Endothelial cell of umbilical vein (primary cell): ENCODE measurements around the gene LIPH. TPM values are rescaled to one million over a fixed set of nuclear protein-coding genes. Genes with fewer than 3 reads are reported as not detected.

ENCODE experiments used
- BruUV-seq: library from RNA; stranded (reverse); fragments of 400-500 nt; replicated peaks from 2 replicates; lab custom pipeline; 2021; lab: Mats Ljungman, UMichigan
- CTCF ChIA-PET: fragments of 300-600, 350-600 bp; sonication (Branson Sonifier 250); formaldehyde crosslinking; loops from one replicate; lab custom pipeline; 2021; ENCODE audit warnings: antibody characterized with exemption, inconsistent platforms; lab: Charles Lee
- POLR2A ChIA-PET: fragments of 300-600, 350-600 bp; sonication (Branson Sonifier 250); formaldehyde crosslinking; loops from one replicate; lab custom pipeline; 2021; ENCODE audit warnings: antibody characterized with exemption, inconsistent platforms; lab: Charles Lee
- DNase-seq: peaks from one replicate; pipeline ENCODE4 v3.0.0-alpha.2; 2011; ENCODE audit warnings: low read depth, low spot score
- FAIRE-seq: peaks from 2 replicates; lab custom pipeline; 2011; peaks lifted over from hg19 to GRCh38; lab: Jason Lieb, UNC
- H2AFZ ChIP-seq: 2 replicates; pipeline ENCODE4 v1.6.0; 2012; ENCODE audit warnings: low read depth, low read length, control low read depth, inconsistent platforms
- H3K27ac ChIP-seq: 2 replicates; pipeline ENCODE4 v1.5.1; 2011; ENCODE audit warnings: low read depth, mild to moderate bottlenecking, control low read depth, low read length, moderate library complexity; ENCODE audit not compliant: insufficient read depth
- H3K27me3 ChIP-seq, 2 experiments: 2 replicates each; pipeline versions ENCODE4 v1.6.0 to v1.6.1; 2011; ENCODE audit warnings: low read length in 2 of 2, mixed read lengths in 1 of 2; ENCODE audit not compliant: control insufficient read depth in 2 of 2, insufficient read depth in 2 of 2
- H3K36me3 ChIP-seq, 2 experiments: 2 replicates in 1 of 2; 3 replicates in 1 of 2; pipeline ENCODE4 v1.5.1; 2011; ENCODE audit warnings: low read length in 2 of 2, mild to moderate bottlenecking in 1 of 2, moderate library complexity in 1 of 2; ENCODE audit not compliant: control insufficient read depth in 2 of 2, insufficient read depth in 2 of 2; ENCODE audit errors: extremely low read depth in 1 of 2
- H3K4me1 ChIP-seq: 3 replicates; pipeline ENCODE4 v1.5.1; 2011; ENCODE audit warnings: mild to moderate bottlenecking, low read length; ENCODE audit not compliant: control insufficient read depth, insufficient read depth; ENCODE audit errors: extremely low read depth
- H3K4me2 ChIP-seq: 2 replicates; pipeline ENCODE4 v1.6.1; 2011; ENCODE audit warnings: low read length, control low read depth, mixed read lengths; ENCODE audit not compliant: insufficient read depth
- H3K4me3 ChIP-seq, 3 experiments: fragments of 200-600 bp in 1 of 3; sonication (generic), shearing (Covaris generic) in 1 of 3; replicated peaks in 1 of 3; 2 replicates each; pipeline ENCODE4 v1.5.1; 2011 to 2016; ENCODE audit warnings: control low read depth in 3 of 3, low read length in 3 of 3, mild to moderate bottlenecking in 2 of 3, inconsistent platforms in 1 of 3, low read depth in 1 of 3, moderate library complexity in 1 of 3; ENCODE audit not compliant: insufficient read depth in 1 of 3
- H3K79me2 ChIP-seq: 2 replicates; pipeline ENCODE4 v1.6.0; 2012; ENCODE audit warnings: low read length, inconsistent platforms; ENCODE audit not compliant: control insufficient read depth, insufficient read depth
- H3K9ac ChIP-seq: replicated peaks from 2 replicates; pipeline ENCODE3; 2011; ENCODE audit warnings: low read length, control low read depth; ENCODE audit not compliant: insufficient read depth; ENCODE audit errors: extremely low read depth
- H3K9me1 ChIP-seq: replicated peaks from 3 replicates; pipeline ENCODE4 v1.6.0; 2011; ENCODE audit warnings: mild to moderate bottlenecking, low read length; ENCODE audit not compliant: control insufficient read depth, insufficient read depth; ENCODE audit errors: extremely low read depth
- H3K9me3 ChIP-seq: replicated peaks from 2 replicates; pipeline ENCODE4 v1.5.1; 2012; ENCODE audit warnings: low read length, inconsistent platforms; ENCODE audit not compliant: control insufficient read depth, insufficient read depth
- H4K20me1 ChIP-seq: replicated peaks from 2 replicates; pipeline ENCODE3; 2011; ENCODE audit warnings: mild to moderate bottlenecking, low read length; ENCODE audit not compliant: control insufficient read depth, insufficient read depth; ENCODE audit errors: extremely low read depth
- CTCF ChIP-seq, 2 donors: IDR thresholded peaks; 1 replicate in 1 of 2; 2 replicates in 1 of 2; pipeline ENCODE4 v1.5.1; 2011; ENCODE audit warnings: low read length in 2 of 2, mild to moderate bottlenecking in 2 of 2, moderate library complexity in 2 of 2, control low read depth in 1 of 2, inconsistent platforms in 1 of 2, low read depth in 1 of 2; ENCODE audit not compliant: insufficient read depth in 1 of 2; ENCODE audit errors: extremely low read depth in 1 of 2
- EZH2 ChIP-seq: IDR thresholded peaks from 2 replicates; pipeline ENCODE4 v1.6.1; 2012; ENCODE audit warnings: borderline replicate concordance, low read depth, mild to moderate bottlenecking, moderate library complexity, low read length, inconsistent platforms; ENCODE audit not compliant: severe bottlenecking
- FOS ChIP-seq: IDR thresholded peaks from 2 replicates; pipeline ENCODE4 v1.6.1; 2011; ENCODE audit warnings: mild to moderate bottlenecking, low read length, moderate library complexity, borderline replicate concordance; ENCODE audit not compliant: insufficient read depth
- GATA2 ChIP-seq: IDR thresholded peaks from 2 replicates; pipeline ENCODE4 v1.7.0; 2011; ENCODE audit warnings: low read depth, mild to moderate bottlenecking, moderate library complexity, mixed read lengths, low read length; ENCODE audit not compliant: insufficient read length, insufficient read depth
- JUN ChIP-seq: IDR thresholded peaks from 2 replicates; pipeline ENCODE4 v1.6.1; 2011; ENCODE audit warnings: borderline replicate concordance, low read depth; ENCODE audit not compliant: insufficient read length, insufficient read depth
- MAX ChIP-seq: IDR thresholded peaks from 2 replicates; pipeline ENCODE4 v1.6.1; 2011; ENCODE audit not compliant: insufficient read depth, insufficient read length
- MYC ChIP-seq: IDR thresholded peaks from one replicate; pipeline ENCODE4 v1.6.1; 2011; ENCODE audit warnings: mild to moderate bottlenecking, low read depth, low read length
- POLR2A ChIP-seq: IDR thresholded peaks from 2 replicates; pipeline ENCODE4 v1.6.1; 2012; ENCODE audit warnings: low read depth, mild to moderate bottlenecking, control low read depth, low read length
- POLR2AphosphoS5 ChIP-seq: IDR thresholded peaks from 2 replicates; pipeline ENCODE4 v1.6.1; 2012; ENCODE audit warnings: low read depth, mild to moderate bottlenecking, control low read depth, low read length, moderate library complexity; ENCODE audit not compliant: insufficient read depth
- dilution Hi-C: fragments of 300-500 bp; cut with MboI; formaldehyde crosslinking; loops from one replicate; pipeline ENCODE4 v1.15.0; 2019; ENCODE audit warnings: low sequenced_read_pairs; ENCODE audit not compliant: extremely low pct_ligation_motif_present
- intact Hi-C: fragments of 100-400 bp; cut with micrococcal nuclease; formaldehyde crosslinking; loops from one replicate; pipeline ENCODE4 v1.10.0; 2022
- polyA plus RNA-seq, 4 experiments: library from polyadenylated mRNA; depleted of rRNA in 3 of 4; stranded (reverse) in 3 of 4; unstranded in 1 of 4; fragments of >200 nt; gene quantifications; 2 replicates each; pipeline versions ENCODE4 v1.2.1 to v1.2.3, GENCODE V29; 2011 to 2012; ENCODE audit warnings: missing spikeins in 1 of 4
- total RNA-seq: library from RNA; stranded (reverse); gene quantifications from 2 replicates; pipeline ENCODE4 v1.2.3, GENCODE V29; 2021

Gene LIPH
- total and polyA plus RNA-seq, 2 donors (not counting 3 experiments of a cell fraction or from before 2014, with no cell fraction given): not detected

GRCh38 chr3:185484296-185484695 is 68.1 kb downstream of the LIPH start:
- no peaks in the 10 kb centered on the region for H3K79me2 ChIP-seq
- POLR2A ChIA-PET: interaction anchor here (0.6 kb wide), 1 partner anchor 987 kb away, joined by 5 read pairs; no protein-coding TSS in a partner anchor
- no peak overlapping the region for H3K4me2 ChIP-seq
- CTCF ChIA-PET: interaction anchor here (0.7 to 1.1 kb wide), 3 partner anchors 23 to 75 kb away, joined by 3 to 4 read pairs (median 3); no protein-coding TSS in a partner anchor
- dilution Hi-C loops (no loop called here), intact Hi-C loops (no loop called here)
- H3K9me3 ChIP-seq: no peaks in the 10 kb centered on the region
- H4K20me1 ChIP-seq: no peaks in the 10 kb centered on the region
- no peak overlapping the region for H3K9ac ChIP-seq
- no peak for TF ChIP-seq MAX
- TF ChIP-seq CTCF (IDR thresholded peaks at IDR 0.05; ENCODE audit: extremely low read depth in 1 of 2, insufficient read depth in 1 of 2, low read depth in 1 of 2, low read length in 2 of 2): no peak
- no peak for TF ChIP-seq POLR2A
- no peak for TF ChIP-seq MYC
- no peak for TF ChIP-seq EZH2
- TF ChIP-seq JUN: no peak
- no peak for TF ChIP-seq POLR2AphosphoS5
- TF ChIP-seq GATA2: no peak
- TF ChIP-seq FOS: no peak
- no peaks in the 10 kb centered on the region for H3K27me3 ChIP-seq
- no peaks in the 10 kb centered on the region for H3K36me3 ChIP-seq
- FAIRE-seq (no peak), DNase-seq (no peak)
- H2AFZ ChIP-seq: no peak overlapping the region
- no TSS peak for BruUV-seq
- H3K27ac ChIP-seq: no peak overlapping the region
- H3K9me1 ChIP-seq: no peaks in the 10 kb centered on the region
- no peak overlapping the region for H3K4me3 ChIP-seq
- H3K4me1 ChIP-seq: peaks cover 6% of the 10 kb centered on the region
